Natural killer cell treated with Interleukin-12 subunit alpha and Interleukin-12 subunit beta and Interleukin-15 and Interleukin-18, amount 100 ng/mL, for 72 hours (primary cell): ENCODE data around the gene CYYR1. TPM values are rescaled to one million over a fixed set of nuclear protein-coding genes. Genes with fewer than 3 reads are reported as not detected.

Source experiments
- ATAC-seq, 2 donors: fragments of 150-1000 bp; cut with Tn5 transposase in 1 of 2; sonication (Bioruptor Pico), chemical (Tn5 transposase) in 1 of 2; 2 replicates each; pipeline ENCODE4 v1.10.0; 2021
- DNase-seq: peaks from one replicate; pipeline ENCODE4 v3.0.0; 2022; ENCODE audit warnings: low spot score
- H3K27ac Mint-ChIP-seq, 2 donors: 1 replicate in 1 of 2; 2 replicates in 1 of 2; pipeline ENCODE4 v1.8.0; 2022; ENCODE audit warnings: mixed read lengths in 2 of 2, mild to moderate bottlenecking in 1 of 2, moderate library complexity in 1 of 2
- H3K27me3 Mint-ChIP-seq, 2 donors: 1 replicate in 1 of 2; 2 replicates in 1 of 2; pipeline ENCODE4 v1.8.0; 2022; ENCODE audit warnings: mixed read lengths in 2 of 2
- H3K36me3 Mint-ChIP-seq: one replicate; pipeline ENCODE4 v1.8.0; 2022; ENCODE audit warnings: mixed read lengths
- H3K4me1 Mint-ChIP-seq, 2 donors: 1 replicate in 1 of 2; 2 replicates in 1 of 2; pipeline ENCODE4 v1.8.0; 2022; ENCODE audit warnings: low read depth in 2 of 2, mixed read lengths in 2 of 2, mild to moderate bottlenecking in 1 of 2
- H3K4me3 Mint-ChIP-seq: one replicate; pipeline ENCODE4 v1.8.0; 2022; ENCODE audit warnings: mixed read lengths
- H3K9me3 Mint-ChIP-seq: 2 replicates; pipeline ENCODE4 v1.8.0; 2022; ENCODE audit warnings: mixed read lengths
- total RNA-seq, 2 donors: library from RNA; stranded (reverse); gene quantifications; one replicate each; pipeline ENCODE4 v1.2.3, GENCODE V29; 2022

CYYR1 gene
- total RNA-seq, 2 donors from 2014 or later: not detected

DNA sequence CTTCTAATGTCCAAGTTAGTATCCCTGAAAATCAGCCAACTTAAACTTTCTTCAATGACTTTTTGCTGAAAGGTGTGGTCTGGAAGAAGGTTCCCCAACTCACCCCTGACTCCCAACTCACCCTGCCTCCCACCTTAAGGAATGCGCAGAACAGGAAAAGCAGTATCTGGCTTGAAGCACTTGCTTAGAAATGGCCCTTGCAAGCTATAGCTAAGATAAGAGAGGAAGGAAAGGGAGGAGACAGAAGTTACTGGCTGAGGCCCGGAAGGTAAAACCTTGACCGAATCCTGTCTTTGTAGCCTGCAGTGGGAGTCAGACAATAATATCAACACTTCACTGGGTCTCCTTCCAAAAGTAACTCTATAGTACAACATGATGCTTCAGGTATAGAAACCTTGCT lies 2.9 kb downstream of the CYYR1 start:
- Mint-ChIP-seq H3K36me3 (peaks cover 17% of the 10 kb centered on the region), H3K4me1 (no peaks in the 10 kb centered on the region), H3K9me3 (peaks cover 13% of the 10 kb centered on the region), H3K4me3 (no peak overlapping the region), H3K27ac (no peak overlapping the region), H3K27me3 (peaks cover 8 to 14% of the 10 kb centered on the region in 2 donors)
- DNase-seq (no peak), ATAC-seq (no peak)

DNA sequence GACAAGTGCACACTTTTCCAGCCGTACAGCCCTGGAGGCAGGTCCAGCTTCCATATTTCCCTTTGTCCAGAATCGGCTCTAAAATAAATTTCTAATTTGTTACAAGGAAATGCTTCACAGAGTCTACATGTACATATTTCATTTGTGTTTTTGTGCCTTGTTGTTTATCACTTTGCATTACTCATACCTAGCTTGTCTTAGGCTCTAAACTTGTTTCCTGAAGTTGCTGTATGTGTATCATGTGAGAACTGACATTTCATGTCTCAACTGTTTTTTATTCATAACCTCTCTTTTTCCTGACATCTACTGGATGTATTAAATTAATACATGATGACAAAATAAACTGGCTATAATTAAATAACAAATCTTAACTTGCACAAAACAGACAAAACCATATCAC lies 7.5 kb downstream of the CYYR1 start:
- DNase-seq: no peak
- Mint-ChIP-seq H3K9me3 (peaks cover 5% of the 10 kb centered on the region), H3K27ac (no peak overlapping the region), H3K36me3 (peaks cover 5% of the 10 kb centered on the region), H3K27me3 (no peaks in the 10 kb centered on the region), H3K4me1 (no peaks in the 10 kb centered on the region), H3K4me3 (no peak overlapping the region)
- no peak for ATAC-seq

DNA sequence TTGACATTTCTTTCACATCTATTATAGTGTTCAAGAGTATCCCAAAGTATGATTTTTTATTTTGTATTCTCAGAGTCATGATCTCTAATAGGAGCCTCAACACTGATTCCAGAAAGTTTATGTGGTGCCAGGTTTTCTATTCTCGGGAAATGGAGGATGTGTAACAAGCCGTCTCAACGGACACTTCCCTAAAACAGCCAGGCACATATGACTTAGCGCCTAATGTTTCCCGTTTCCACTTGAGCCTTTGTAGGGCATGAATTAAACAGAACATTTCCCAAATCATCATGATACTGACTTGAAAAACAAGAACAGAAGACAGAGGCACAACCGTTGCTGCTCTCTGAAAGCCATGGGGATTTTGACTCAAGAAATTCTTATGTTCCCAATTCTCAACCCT lies 8.0 kb downstream of the CYYR1 start:
- H3K27me3 Mint-ChIP-seq: no peaks in the 10 kb centered on the region
- H3K9me3 Mint-ChIP-seq: peaks cover 5% of the 10 kb centered on the region
- no peak overlapping the region for H3K27ac Mint-ChIP-seq
- H3K4me1 Mint-ChIP-seq: no peaks in the 10 kb centered on the region
- DNase-seq: no peak
- no peak overlapping the region for H3K4me3 Mint-ChIP-seq
- peaks cover 5% of the 10 kb centered on the region for H3K36me3 Mint-ChIP-seq
- ATAC-seq: no peak

DNA sequence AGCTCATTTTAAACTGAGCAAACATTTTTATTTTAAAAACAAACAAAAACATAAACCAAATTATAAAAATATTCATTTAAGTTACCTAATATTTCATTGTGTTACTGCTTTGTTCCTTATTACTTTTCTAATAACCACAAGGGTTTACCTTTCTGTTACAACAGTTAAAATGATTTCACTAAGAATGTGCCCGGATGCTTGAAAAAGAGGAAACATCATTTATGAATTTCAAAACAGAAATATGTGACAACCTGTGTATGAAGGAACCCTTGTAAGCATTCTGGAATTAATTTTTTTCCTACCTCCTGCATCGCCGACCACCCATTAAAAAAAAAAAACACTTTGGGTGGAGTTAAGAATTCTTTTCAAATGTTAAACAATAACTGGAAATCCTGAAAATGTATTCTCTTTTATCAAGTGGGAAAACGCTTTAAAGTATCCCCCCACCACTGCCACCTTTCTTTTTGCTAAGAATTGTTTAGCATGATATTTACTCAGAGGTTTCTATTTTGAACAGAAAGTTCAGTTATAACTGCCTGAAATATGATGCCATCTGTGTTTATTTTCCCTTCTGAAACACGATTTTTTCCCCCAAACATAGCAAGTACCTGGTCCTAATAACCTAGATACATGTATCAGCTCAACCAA lies 9.1 kb downstream of the CYYR1 start:
- no peak for DNase-seq
- H3K9me3 Mint-ChIP-seq: peaks cover 5% of the 10 kb centered on the region
- H3K27me3 Mint-ChIP-seq: no peaks in the 10 kb centered on the region
- H3K4me3 Mint-ChIP-seq: no peak overlapping the region
- H3K27ac Mint-ChIP-seq: no peak overlapping the region
- peaks cover 5% of the 10 kb centered on the region for H3K36me3 Mint-ChIP-seq
- ATAC-seq: no peak
- H3K4me1 Mint-ChIP-seq: no peaks in the 10 kb centered on the region

DNA sequence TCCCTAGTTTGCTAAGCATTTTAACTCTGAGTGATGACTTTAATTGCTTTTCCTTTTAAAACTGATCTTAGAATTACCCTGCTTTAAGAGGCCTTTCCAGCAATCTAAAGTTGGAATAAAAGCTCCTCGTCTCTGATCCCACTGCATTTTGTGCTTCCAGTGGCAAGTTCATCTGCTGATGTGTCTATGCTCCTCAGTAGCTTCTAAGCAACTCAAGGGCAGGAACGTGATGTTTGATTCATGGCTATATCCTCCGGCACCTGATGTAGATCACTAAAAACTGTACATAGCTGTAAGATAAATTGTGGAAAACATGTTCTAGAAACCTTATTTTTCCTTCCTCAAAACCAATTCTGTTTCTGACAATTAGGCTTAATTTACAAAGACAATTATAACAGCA lies 12.5 kb downstream of the CYYR1 start:
- Mint-ChIP-seq H3K4me3 (no peak overlapping the region), H3K27ac (no peak overlapping the region), H3K9me3 (peaks cover 7% of the 10 kb centered on the region), H3K27me3 (no peaks in the 10 kb centered on the region), H3K36me3 (no peaks in the 10 kb centered on the region), H3K4me1 (no peaks in the 10 kb centered on the region)
- ATAC-seq (no peak), DNase-seq (no peak)

DNA sequence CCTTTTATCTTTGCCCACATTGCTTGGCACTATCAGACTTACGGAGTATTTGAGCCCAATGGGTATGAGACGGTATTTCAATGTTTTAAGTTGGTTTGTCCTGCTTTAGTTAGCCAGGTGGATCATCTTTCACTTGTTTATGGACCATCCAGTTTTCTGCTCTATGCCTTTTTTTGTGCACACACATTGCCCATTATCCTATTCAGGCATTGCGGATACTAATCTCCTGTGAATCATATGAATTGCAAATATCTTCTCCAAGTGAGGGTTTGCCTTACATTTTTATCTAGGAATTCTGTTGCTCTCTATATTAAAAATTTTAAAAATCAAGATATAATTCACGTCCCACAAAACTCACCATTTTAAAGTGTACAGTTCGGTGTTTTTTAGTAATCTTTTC lies 14.0 kb downstream of the CYYR1 start:
- H3K4me3 Mint-ChIP-seq: no peak overlapping the region
- H3K36me3 Mint-ChIP-seq: no peaks in the 10 kb centered on the region
- DNase-seq: no peak
- no peaks in the 10 kb centered on the region for H3K4me1 Mint-ChIP-seq
- no peaks in the 10 kb centered on the region for H3K27me3 Mint-ChIP-seq
- no peak for ATAC-seq
- H3K9me3 Mint-ChIP-seq: peaks cover 7% of the 10 kb centered on the region
- H3K27ac Mint-ChIP-seq: no peak overlapping the region

DNA sequence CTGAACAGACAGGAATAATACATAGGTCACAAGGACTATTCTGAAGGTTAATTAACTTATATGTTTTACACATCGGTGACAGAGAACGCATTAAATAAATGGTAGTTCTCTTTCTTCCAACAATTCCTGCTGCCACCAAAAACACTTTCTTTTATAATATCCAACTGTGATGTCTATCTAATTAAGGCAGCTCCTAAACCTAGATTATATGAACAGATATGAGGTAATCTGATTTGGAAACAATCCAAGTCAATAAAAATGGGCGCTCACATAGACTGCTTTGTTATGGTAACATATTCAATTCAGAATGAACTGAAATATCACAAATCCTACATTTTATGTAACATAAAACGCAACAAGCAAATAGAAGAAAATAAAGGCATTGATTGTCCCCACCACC lies 16.0 kb downstream of the CYYR1 start:
- Mint-ChIP-seq H3K27ac (no peak overlapping the region), H3K9me3 (peaks cover 7% of the 10 kb centered on the region), H3K4me3 (no peak overlapping the region), H3K36me3 (no peaks in the 10 kb centered on the region), H3K27me3 (no peaks in the 10 kb centered on the region), H3K4me1 (no peaks in the 10 kb centered on the region)
- ATAC-seq: no peak
- no peak for DNase-seq

DNA sequence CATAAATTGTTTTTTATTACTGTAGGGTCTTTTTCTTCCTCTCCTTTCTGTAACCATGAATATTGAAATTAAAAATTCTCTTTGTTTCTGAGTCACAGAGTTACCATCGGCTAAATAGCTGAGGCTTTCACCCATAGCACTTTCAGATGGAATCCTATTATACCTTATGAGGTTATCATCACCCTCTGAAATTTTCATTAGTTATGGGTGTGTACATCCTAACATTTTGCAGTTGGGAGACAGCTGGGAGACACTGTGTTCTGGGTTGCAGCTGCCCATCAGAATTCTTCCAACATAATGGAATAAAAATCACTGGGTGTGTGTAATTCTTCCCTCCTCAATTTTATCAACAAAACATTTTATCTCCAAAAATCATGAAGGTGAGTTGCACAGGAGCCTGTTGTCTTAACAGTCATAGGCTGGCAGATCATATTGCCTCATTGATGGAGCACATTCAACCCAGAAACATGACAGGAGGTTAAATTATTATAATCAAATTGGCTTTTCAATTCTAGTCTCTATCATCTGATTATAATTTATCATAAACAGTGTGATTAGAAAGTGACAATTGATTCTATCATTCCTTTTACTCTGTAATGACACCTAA lies 17.4 kb downstream of the CYYR1 start:
- DNase-seq: no peak
- H3K27me3 Mint-ChIP-seq: no peaks in the 10 kb centered on the region
- no peak overlapping the region for H3K4me3 Mint-ChIP-seq
- no peak for ATAC-seq
- H3K9me3 Mint-ChIP-seq: peaks cover 7% of the 10 kb centered on the region
- no peaks in the 10 kb centered on the region for H3K36me3 Mint-ChIP-seq
- H3K27ac Mint-ChIP-seq: no peak overlapping the region
- H3K4me1 Mint-ChIP-seq: no peaks in the 10 kb centered on the region

DNA sequence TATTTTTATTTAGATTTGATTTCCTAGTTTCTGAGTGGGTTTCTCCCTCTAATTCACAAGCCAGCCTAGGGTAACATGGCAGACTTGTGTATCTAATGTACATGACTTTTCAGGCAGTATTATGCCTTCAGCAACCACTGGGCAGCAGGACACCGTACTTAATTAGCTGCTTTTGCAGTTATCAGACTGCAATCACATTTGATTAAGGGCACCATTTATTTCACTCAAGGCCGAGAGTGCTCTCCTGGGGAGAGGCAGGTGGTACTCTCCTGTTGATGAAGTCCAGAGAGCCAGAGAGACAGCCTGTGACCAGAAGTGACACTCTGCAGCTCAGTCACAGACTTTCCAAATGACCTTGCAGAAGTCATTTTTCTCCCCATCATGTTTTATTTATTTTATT lies 18.7 kb downstream of the CYYR1 start:
- no peak for DNase-seq
- Mint-ChIP-seq H3K36me3 (no peaks in the 10 kb centered on the region), H3K9me3 (peaks cover 10% of the 10 kb centered on the region), H3K4me3 (no peak overlapping the region), H3K4me1 (no peaks in the 10 kb centered on the region), H3K27me3 (no peaks in the 10 kb centered on the region), H3K27ac (no peak overlapping the region)
- ATAC-seq: no peak

DNA sequence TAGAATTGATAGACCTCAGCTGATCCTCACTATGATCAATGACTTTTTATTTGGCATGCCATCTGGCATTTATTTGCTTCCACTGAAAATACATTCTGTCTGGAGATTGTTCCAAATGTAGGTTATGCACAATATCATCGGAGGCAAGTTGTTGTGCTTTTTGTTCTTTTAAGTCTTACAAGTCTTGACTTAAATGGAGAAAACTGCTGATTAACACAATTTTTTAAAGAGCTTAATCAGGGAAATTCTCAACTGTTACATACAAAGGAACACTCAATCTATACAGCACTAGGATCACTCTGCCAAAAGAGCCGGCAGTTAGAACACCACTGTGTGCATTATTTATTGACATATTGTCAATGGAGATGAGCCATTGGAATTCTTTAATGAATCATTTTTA lies 19.2 kb downstream of the CYYR1 start:
- DNase-seq: no peak
- ATAC-seq: no peak
- Mint-ChIP-seq H3K27ac (no peak overlapping the region), H3K27me3 (no peaks in the 10 kb centered on the region), H3K4me3 (no peak overlapping the region), H3K36me3 (no peaks in the 10 kb centered on the region), H3K4me1 (no peaks in the 10 kb centered on the region), H3K9me3 (peaks cover 10% of the 10 kb centered on the region)

DNA sequence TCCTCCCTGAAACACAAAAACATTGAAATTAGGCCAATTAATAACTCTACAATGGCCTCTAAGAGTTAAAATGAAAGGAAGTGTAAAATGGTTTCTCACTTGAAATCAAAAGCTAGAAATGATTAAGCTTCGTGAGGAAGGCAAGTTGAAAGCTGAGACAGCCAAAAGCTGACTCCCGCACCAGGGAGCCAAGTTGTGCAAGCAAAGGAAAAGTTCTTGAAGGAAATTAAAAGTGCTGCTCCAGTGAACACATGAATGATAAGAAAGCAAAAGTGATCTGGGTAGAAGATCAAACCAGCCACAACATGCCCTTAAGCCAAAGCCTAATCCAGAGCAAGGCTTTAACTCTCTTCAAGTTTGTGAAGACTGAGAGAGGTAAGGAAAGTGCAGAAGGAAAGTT lies 22.8 kb downstream of the CYYR1 start:
- ATAC-seq (no peak), DNase-seq (no peak)
- Mint-ChIP-seq H3K27me3 (no peaks in the 10 kb centered on the region), H3K4me3 (no peak overlapping the region), H3K27ac (no peak overlapping the region), H3K36me3 (no peaks in the 10 kb centered on the region), H3K9me3 (peaks cover 3% of the 10 kb centered on the region), H3K4me1 (no peaks in the 10 kb centered on the region)

DNA sequence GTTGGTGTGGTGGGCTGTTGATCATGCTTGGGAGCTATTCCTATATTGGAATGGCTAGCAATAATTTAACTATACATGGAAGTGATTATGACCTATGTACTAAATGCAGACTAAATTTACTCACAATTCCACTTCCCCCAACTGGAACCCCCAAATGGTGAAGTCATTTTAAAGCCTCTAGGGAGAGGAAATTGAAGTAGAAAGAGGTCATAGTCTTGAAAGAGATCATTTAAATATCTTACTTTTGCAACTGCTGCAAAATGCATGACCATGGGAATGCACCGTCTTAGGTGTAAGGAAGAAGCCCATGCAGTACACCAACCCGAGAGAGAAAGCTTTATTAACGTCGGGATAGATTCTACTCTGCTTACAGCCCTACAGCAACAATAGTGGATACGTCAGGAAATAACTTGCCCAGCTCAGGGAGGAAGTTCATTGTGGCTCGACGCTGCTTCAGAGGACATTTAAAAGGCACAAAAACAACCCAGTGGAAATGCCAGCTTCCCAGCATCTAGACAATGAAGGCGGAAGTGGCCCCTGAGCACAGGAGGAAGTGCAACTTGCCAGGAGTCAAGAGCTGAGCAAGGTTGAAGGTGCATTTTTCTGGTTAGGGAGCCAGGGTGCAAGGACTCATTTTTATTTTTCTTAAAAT lies 26.5 kb downstream of the CYYR1 start:
- H3K4me3 Mint-ChIP-seq: no peak overlapping the region
- peaks cover 3% of the 10 kb centered on the region for H3K9me3 Mint-ChIP-seq
- no peaks in the 10 kb centered on the region for H3K27me3 Mint-ChIP-seq
- no peaks in the 10 kb centered on the region for H3K36me3 Mint-ChIP-seq
- no peak overlapping the region for H3K27ac Mint-ChIP-seq
- DNase-seq: no peak
- ATAC-seq: no peak
- no peaks in the 10 kb centered on the region for H3K4me1 Mint-ChIP-seq

DNA sequence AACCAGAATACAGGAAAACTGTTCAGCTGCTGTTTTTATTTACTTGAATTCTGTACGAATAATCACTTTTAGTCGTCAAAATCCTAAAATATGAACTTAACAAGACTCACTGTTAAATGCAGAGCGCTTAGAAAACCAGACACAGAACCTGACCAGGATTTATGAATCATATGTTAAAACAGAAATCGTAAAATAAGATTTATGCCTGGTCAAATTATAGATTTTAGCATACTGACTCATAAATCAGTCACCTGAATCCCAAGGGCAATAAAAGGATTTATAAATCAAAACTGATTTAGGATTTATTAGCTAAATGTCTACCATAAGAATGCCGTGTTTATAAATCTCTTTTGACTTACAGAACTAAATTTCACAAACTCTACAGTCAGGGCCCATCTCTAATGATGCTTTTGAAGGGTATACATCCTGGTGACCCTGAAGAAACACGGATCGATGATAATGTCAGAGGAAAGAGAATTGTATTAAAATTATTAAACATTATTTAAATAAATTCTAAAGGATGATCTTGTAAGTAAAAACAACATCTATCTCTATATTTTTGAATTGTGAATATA lies 28.8 kb downstream of the CYYR1 start:
- no peaks in the 10 kb centered on the region for H3K4me1 Mint-ChIP-seq
- no peaks in the 10 kb centered on the region for H3K36me3 Mint-ChIP-seq
- no peaks in the 10 kb centered on the region for H3K27me3 Mint-ChIP-seq
- DNase-seq (no peak), ATAC-seq (no peak)
- H3K4me3 Mint-ChIP-seq: no peak overlapping the region
- H3K27ac Mint-ChIP-seq: no peak overlapping the region
- no peaks in the 10 kb centered on the region for H3K9me3 Mint-ChIP-seq

DNA sequence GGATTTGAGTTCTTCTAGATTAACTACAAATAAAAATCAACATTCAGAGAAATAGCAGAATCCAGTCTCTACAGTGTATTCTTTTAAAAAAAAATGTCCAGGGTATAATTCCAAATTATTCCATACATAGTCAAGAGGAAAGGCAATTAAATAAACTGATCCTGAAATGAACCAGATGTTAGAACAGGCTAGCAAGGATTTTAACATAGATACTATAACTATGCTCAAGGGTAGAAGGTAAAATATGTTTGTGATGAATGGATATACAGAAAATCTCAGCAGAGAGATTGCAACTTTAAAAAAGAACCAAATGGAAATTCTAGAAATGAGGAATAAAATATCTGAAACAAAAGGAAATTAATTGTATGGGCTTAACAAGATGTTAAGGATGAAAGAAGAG lies 32.4 kb downstream of the CYYR1 start:
- Mint-ChIP-seq H3K27me3 (no peaks in the 10 kb centered on the region), H3K9me3 (peaks cover 8% of the 10 kb centered on the region), H3K36me3 (no peaks in the 10 kb centered on the region), H3K4me1 (no peaks in the 10 kb centered on the region), H3K27ac (no peak overlapping the region), H3K4me3 (no peak overlapping the region)
- ATAC-seq (no peak), DNase-seq (no peak)
